Upper lobe of left lung (tissue), 6 donors: ENCODE measurements around the gene UBE2G1. TPM values are rescaled to one million over a fixed set of nuclear protein-coding genes. Genes with fewer than 3 reads are reported as not detected.

Experiments used
- ATAC-seq, 2 donors: fragments of 200-7000 bp; cut with Tn5 transposase; one replicate each; pipeline ENCODE4 v1.9.1; 2022; ENCODE audit warnings: mild to moderate bottlenecking in 2 of 2, moderate library complexity in 2 of 2; ENCODE audit not compliant: low FRiP score in 2 of 2
- DNase-seq, 2 donors: peaks; one replicate each; pipeline ENCODE4 v3.0.0-alpha.2; 2019 to 2020
- H3K27ac ChIP-seq, 4 donors: fragments of 200-600 bp; sonication (generic); one replicate each; pipeline ENCODE4 v1.5.1; 2016 to 2019
- H3K27me3 ChIP-seq, 4 donors: fragments of 200-600 bp; sonication (generic); one replicate each; pipeline ENCODE4 v1.5.1; 2017 to 2019
- H3K36me3 ChIP-seq, 4 donors: fragments of 200-600 bp; sonication (generic); one replicate each; pipeline ENCODE4 v1.5.1; 2016 to 2019
- H3K4me1 ChIP-seq, 4 donors: fragments of 200-600 bp; sonication (generic); one replicate each; pipeline ENCODE4 v1.5.1; 2018 to 2019
- H3K4me3 ChIP-seq, 4 donors: fragments of 200-600 bp; sonication (generic); one replicate each; pipeline ENCODE4 v1.5.1; 2017 to 2019; ENCODE audit warnings: mild to moderate bottlenecking in 2 of 4, moderate library complexity in 1 of 4
- H3K9me3 ChIP-seq, 4 donors: fragments of 200-600 bp; sonication (generic); one replicate each; pipeline ENCODE4 v1.5.1; 2018 to 2019
- EP300 ChIP-seq, 4 donors: sonication (generic); formaldehyde crosslinking; IDR thresholded peaks; one replicate each; pipeline ENCODE4 v1.5.1; 2017; ENCODE audit warnings: antibody characterized with exemption in 4 of 4, control low read depth in 2 of 4
- POLR2A ChIP-seq, 4 donors: fragments of 450-650 bp; IDR thresholded peaks; one replicate each; pipeline ENCODE4 v1.5.1; 2016 to 2017; ENCODE audit warnings: antibody characterized with exemption in 4 of 4, mild to moderate bottlenecking in 2 of 4
- POLR2AphosphoS5 ChIP-seq, 2 donors: sonication (generic); formaldehyde crosslinking; IDR thresholded peaks; one replicate each; pipeline ENCODE4 v1.5.1; 2017; ENCODE audit warnings: antibody characterized with exemption in 2 of 2
- WGBS, 2 donors: methylation state at CpG; one replicate each; pipeline ENCODE4 v1.1.5; 2017 to 2018; 5-methylcytosine and 5-hydroxymethylcytosine counted together
- total RNA-seq, 6 donors: library from RNA; depleted of rRNA in 4 of 6; stranded (reverse); fragments of >200 nt in 4 of 6; gene quantifications; one replicate each; pipeline versions ENCODE4 v1.1.0 to v1.2.1, GENCODE V29; 2016 to 2021
- TF ChIP-seq, protein P1 (sequence below), 6 experiments: fragments of 450-650 bp in 4 of 6; fragments of 200-600 bp in 2 of 6; sonication (generic) in 2 of 6; IDR thresholded peaks; one replicate each; pipeline ENCODE4 v1.5.1; 2016 to 2019; ENCODE audit warnings: antibody characterized with exemption in 6 of 6
- donor health status: DM: no; HTN: no; CAD: no; lungs with moderate emphysema.
- donor health status: DM: no; HTN: yes; CAD: no; lungs with severe emphysema.

The UBE2G1 gene
- total RNA-seq, 6 donors from 2014 or later: 24.5 to 45.8 (median 35.8) TPM

DNA sequence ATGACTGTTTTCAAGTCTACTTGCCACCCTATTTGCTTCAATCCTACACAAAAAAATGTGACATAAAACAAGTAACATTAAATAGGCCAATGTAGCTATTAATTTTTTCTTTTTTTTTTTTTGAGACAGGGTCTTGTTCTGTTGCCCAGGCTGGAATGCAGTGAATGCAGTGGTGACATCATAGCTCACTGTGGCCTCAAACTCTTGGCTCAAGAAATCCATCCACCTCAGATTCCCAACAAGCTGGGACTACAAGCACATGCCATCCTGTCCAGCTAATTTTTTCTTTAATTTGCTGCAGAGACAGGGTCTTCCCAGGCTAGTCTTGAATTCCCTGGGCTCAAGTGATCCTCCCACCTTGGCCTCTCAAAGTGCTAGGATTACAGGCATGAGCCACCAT, 132.1 kb downstream of the UBE2G1 start:
- TF ChIP-seq POLR2A (IDR thresholded peaks at IDR 0.05) (no peak), EP300 (IDR thresholded peaks at IDR 0.05) (no peak), POLR2AphosphoS5 (IDR thresholded peaks at IDR 0.05) (no peak)
- TF ChIP-seq, protein P1, sequence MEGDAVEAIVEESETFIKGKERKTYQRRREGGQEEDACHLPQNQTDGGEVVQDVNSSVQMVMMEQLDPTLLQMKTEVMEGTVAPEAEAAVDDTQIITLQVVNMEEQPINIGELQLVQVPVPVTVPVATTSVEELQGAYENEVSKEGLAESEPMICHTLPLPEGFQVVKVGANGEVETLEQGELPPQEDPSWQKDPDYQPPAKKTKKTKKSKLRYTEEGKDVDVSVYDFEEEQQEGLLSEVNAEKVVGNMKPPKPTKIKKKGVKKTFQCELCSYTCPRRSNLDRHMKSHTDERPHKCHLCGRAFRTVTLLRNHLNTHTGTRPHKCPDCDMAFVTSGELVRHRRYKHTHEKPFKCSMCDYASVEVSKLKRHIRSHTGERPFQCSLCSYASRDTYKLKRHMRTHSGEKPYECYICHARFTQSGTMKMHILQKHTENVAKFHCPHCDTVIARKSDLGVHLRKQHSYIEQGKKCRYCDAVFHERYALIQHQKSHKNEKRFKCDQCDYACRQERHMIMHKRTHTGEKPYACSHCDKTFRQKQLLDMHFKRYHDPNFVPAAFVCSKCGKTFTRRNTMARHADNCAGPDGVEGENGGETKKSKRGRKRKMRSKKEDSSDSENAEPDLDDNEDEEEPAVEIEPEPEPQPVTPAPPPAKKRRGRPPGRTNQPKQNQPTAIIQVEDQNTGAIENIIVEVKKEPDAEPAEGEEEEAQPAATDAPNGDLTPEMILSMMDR (IDR thresholded peaks at IDR 0.05): no peak
- H3K9me3 ChIP-seq: no peaks in the 10 kb centered on the region
- no peak for ATAC-seq
- H3K36me3 ChIP-seq: peaks cover 8 to 67% (median 16%) of the 10 kb centered on the region in 4 donors
- no peak overlapping the region for H3K27ac ChIP-seq
- peaks cover 9 to 16% (median 12%) of the 10 kb centered on the region in 4 donors for H3K4me1 ChIP-seq
- H3K27me3 ChIP-seq: no peaks in the 10 kb centered on the region
- no peak overlapping the region for H3K4me3 ChIP-seq
- no peak for DNase-seq

DNA sequence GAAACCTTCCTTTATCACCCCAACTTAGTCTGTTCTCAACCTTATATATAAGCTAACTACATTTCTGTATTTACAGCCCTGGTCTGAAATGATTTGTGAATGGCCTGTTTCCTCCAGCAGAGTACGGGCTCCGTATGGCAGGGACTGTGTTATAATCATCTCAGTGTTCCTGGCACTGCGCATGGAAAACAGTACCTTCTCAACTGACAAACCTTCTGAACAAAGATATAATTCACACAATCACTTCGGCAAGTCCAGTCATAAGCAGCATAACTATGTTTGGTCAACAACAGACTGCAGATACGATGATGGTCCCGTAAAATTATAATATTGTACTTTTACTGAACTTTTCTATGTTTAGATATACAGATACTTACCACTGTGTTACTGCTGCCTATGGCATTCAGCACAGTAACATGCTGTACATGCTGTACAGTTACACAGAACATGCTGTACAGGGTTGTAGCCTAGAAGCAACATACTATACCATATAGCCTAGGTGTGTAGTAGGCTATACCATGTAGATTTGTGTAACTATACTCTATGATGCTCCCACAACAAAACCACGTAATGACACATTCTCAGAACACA, 132.7 kb downstream of the UBE2G1 start:
- Histone ChIP-seq H3K36me3 (peaks cover 8 to 60% (median 12%) of the 10 kb centered on the region in 4 donors), H3K27me3 (no peaks in the 10 kb centered on the region), H3K9me3 (no peaks in the 10 kb centered on the region), H3K4me1 (peaks cover 9 to 17% (median 14%) of the 10 kb centered on the region in 4 donors), H3K4me3 (no peak overlapping the region), H3K27ac (no peak overlapping the region)
- 95 to 99% methylated on average over 7 of the region's 7 CpGs for WGBS, 2 donors
- TF ChIP-seq POLR2AphosphoS5 (IDR thresholded peaks at IDR 0.05): no peak
- TF ChIP-seq EP300 (IDR thresholded peaks at IDR 0.05): no peak
- TF ChIP-seq POLR2A (IDR thresholded peaks at IDR 0.05): no peak
- DNase-seq (no peak), ATAC-seq (no peak)

DNA sequence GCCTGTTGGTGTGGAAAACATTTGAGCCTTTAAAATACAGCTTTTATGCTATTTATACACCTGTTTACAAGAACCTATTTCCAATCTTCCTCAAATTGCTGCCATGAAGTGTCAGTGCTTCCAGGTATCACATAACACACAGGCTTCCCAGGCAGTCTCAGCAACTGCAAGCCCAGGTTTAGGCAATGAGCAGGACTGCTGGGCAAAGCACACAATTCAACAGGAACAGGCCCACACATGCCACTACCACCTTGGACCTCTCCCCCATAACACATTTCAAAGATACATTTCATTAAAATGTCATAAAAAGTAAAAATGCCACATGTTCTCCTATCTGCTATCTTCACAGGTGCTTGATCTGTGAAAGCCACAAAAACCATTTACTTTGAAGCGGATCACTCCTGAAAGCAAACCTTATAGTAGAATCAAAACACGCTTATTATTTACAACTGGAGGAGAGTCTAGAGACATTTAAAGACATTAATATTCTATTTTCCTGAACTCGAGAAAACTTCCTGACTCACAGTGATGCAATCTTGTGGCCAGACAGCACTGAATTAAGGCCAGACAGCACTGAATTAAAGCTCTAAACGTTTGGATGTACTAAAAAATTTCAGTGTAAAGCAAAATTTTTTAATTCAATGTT, 134.2 kb downstream of the UBE2G1 start:
- 62 to 63% methylated on average over 4 of the region's 4 CpGs for whole genome bisulfite sequencing, 2 donors
- no peak for DNase-seq

DNA sequence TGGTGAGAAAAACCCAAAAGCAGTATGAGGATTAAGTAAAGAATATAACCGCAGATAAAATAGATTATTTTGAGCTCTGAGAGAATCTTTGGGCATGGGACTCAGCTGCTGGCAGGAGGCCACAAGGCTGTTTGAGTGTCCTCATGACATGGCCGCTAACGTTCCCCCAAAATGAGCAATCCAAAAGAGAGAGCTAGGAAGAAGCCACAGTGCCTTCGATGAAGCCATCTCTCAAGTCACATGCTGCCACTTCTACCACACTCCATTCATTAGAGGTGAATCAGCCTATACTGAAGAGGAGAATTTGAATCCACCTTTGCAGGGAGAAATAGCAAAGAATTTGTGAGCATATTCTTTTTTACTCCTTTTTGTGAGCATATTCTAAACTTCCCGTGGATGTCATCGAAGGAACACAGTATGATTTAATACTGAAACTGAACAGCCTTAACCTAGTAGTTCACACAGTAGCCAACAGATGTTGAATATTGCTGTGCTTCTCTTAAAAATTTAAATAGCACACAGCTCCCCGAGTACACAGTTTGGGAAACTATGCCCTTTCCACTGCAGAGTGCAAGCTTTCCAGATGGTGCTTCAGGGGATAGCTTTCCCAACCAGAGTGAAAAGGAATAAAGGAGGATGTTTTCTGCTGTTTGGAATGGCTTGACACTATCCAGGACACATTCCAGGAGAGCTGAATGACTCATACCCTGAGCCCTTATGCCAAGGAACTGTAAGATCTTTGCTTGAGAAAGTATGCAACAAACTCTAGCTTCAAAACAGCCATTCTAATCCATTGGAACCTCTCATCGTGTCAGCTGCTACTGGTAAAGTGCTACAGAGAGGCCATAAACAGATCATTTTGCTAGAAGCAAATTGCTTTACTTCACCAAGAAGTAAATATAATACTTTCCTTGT, 136.6 kb downstream of the UBE2G1 start:
- H3K36me3 ChIP-seq: peaks cover 3 to 46% (median 7%) of the 10 kb centered on the region in 4 donors

More for the DNA sequence above, 134.2 kb downstream of the UBE2G1 start:
- H3K36me3 ChIP-seq: peaks cover 3 to 49% (median 10%) of the 10 kb centered on the region in 4 donors
- H3K4me1 ChIP-seq: peaks cover 9 to 17% (median 14%) of the 10 kb centered on the region in 4 donors
- no peak for TF ChIP-seq EP300 (IDR thresholded peaks at IDR 0.05)
- no peak for TF ChIP-seq POLR2AphosphoS5 (IDR thresholded peaks at IDR 0.05)
- TF ChIP-seq, protein P1 (IDR thresholded peaks at IDR 0.05): no peak
- no peak for TF ChIP-seq POLR2A (IDR thresholded peaks at IDR 0.05)
- H3K27ac ChIP-seq: no peak overlapping the region
- H3K4me3 ChIP-seq: no peak overlapping the region
- ATAC-seq: peak in 1 of 2 donors; percentile 62
- no peaks in the 10 kb centered on the region for H3K9me3 ChIP-seq
- no peaks in the 10 kb centered on the region for H3K27me3 ChIP-seq

More for the DNA sequence above, 136.6 kb downstream of the UBE2G1 start:
- H3K4me3 ChIP-seq: no peak overlapping the region
- ATAC-seq (peak; percentile 94), DNase-seq (peak in 1 of 2 donors; percentile 48)
- H3K4me1 ChIP-seq: peaks cover 9 to 17% (median 14%) of the 10 kb centered on the region in 4 donors
- H3K27ac ChIP-seq: peak overlapping the region; percentile 32 to 71 (median 65)
- no peaks in the 10 kb centered on the region for H3K9me3 ChIP-seq
- no peaks in the 10 kb centered on the region for H3K27me3 ChIP-seq
- TF ChIP-seq EP300 (IDR thresholded peaks at IDR 0.05) (peak in 1 of 4 donors; percentile 53), POLR2AphosphoS5 (IDR thresholded peaks at IDR 0.05) (peak; percentile 25 to 53), POLR2A (IDR thresholded peaks at IDR 0.05) (no peak)
- TF ChIP-seq, protein P1 (IDR thresholded peaks at IDR 0.05): no peak
- WGBS, 2 donors: 65 to 77% methylated on average over 8 of the region's 8 CpGs
